ENCODE results near the gene RNF207. TPM values are rescaled to one million over a fixed set of nuclear protein-coding genes. Genes with fewer than 3 reads are reported as not detected.
A peak's percentile ranks its signal among the peaks of the same experiment; 100 is the strongest.

Gene RNF207
- total and polyA plus RNA-seq, 9 donors = 2.0 to 24.4 (median 7.7) TPM

- no peak for TF ChIP-seq EP300 (IDR thresholded peaks at IDR 0.05)
- no peak for TF ChIP-seq POLR2A (IDR thresholded peaks at IDR 0.05)
- TF ChIP-seq, protein P1, sequence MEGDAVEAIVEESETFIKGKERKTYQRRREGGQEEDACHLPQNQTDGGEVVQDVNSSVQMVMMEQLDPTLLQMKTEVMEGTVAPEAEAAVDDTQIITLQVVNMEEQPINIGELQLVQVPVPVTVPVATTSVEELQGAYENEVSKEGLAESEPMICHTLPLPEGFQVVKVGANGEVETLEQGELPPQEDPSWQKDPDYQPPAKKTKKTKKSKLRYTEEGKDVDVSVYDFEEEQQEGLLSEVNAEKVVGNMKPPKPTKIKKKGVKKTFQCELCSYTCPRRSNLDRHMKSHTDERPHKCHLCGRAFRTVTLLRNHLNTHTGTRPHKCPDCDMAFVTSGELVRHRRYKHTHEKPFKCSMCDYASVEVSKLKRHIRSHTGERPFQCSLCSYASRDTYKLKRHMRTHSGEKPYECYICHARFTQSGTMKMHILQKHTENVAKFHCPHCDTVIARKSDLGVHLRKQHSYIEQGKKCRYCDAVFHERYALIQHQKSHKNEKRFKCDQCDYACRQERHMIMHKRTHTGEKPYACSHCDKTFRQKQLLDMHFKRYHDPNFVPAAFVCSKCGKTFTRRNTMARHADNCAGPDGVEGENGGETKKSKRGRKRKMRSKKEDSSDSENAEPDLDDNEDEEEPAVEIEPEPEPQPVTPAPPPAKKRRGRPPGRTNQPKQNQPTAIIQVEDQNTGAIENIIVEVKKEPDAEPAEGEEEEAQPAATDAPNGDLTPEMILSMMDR (IDR thresholded peaks at IDR 0.05) = no peak
- H3K27ac ChIP-seq = no peak overlapping the region
- H3K36me3 ChIP-seq = no peaks in the 10 kb centered on the region
- WGBS, 3 donors = 50 to 62% (median 51%) methylated on average over 20 of the region's 20 CpGs
- no peak for DNase-seq
- H3K9me3 ChIP-seq = no peaks in the 10 kb centered on the region
- intact Hi-C loops (cut with DNase I) = no loop called here
- H3K4me3 ChIP-seq = peak overlapping the region; percentile 60
- no peaks in the 10 kb centered on the region for H3K27me3 ChIP-seq
- no peaks in the 10 kb centered on the region for H3K4me1 ChIP-seq (ENCODE audit: insufficient read depth)
These were observed 28.8 kb downstream of the RNF207 start for GRCh38 chr1:6234502-6235295.

GRCh38 chr1:6235296-6235677, 29.4 kb downstream of the RNF207 start:
- no peaks in the 10 kb centered on the region for H3K27me3 ChIP-seq
- H3K36me3 ChIP-seq = no peaks in the 10 kb centered on the region
- TF ChIP-seq, protein P1 (IDR thresholded peaks at IDR 0.05) = no peak
- TF ChIP-seq EP300 (IDR thresholded peaks at IDR 0.05) = no peak
- TF ChIP-seq POLR2A (IDR thresholded peaks at IDR 0.05) = no peak
- DNase-seq = peak in 1 of 5 donors; percentile 51
- H3K9me3 ChIP-seq = no peaks in the 10 kb centered on the region
- no peaks in the 10 kb centered on the region for H3K4me1 ChIP-seq (ENCODE audit: insufficient read depth)
- intact Hi-C loops (cut with DNase I) = no loop called here
- WGBS, 3 donors = 0% methylated on average over 21 to 30 of the region's 30 CpGs
- no peak overlapping the region for H3K27ac ChIP-seq
- peak overlapping the region; percentile 60 for H3K4me3 ChIP-seq

DNA sequence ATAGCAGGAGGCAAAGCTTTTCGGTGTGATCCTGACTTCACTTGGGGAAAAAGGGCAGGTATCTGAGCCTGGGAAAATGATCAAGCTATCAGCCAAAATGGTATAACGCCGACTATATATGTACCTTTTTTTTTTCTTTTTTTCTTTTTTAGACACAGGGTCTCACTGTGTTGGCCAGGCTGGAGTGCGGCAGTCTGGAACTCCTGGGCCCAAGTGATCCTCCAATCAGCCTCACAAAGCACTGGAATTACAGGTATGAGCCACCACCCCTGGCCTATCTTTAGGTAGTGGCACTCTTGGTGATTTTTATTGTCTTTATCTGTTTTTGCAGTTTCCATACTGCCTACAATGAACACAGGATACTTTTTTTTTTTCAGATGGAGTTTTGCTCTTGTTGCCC, 31.2 kb downstream of the RNF207 start:
- Histone ChIP-seq H3K4me1 (ENCODE audit: insufficient read depth) (peaks cover 4% of the 10 kb centered on the region), H3K4me3 (no peak overlapping the region), H3K27me3 (no peaks in the 10 kb centered on the region), H3K27ac (no peak overlapping the region), H3K36me3 (no peaks in the 10 kb centered on the region), H3K9me3 (no peaks in the 10 kb centered on the region)
- TF ChIP-seq, protein P1 (IDR thresholded peaks at IDR 0.05) = no peak
- intact Hi-C loops (cut with DNase I) = no loop called here
- no peak for DNase-seq
- 90 to 92% (median 92%) methylated on average over 4 of the region's 4 CpGs for WGBS, 3 donors

- H3K27ac ChIP-seq = no peak overlapping the region
- H3K4me3 ChIP-seq = no peak overlapping the region
- H3K36me3 ChIP-seq = no peaks in the 10 kb centered on the region
- no peak for DNase-seq
- peaks cover 9% of the 10 kb centered on the region for H3K27me3 ChIP-seq
- WGBS, 3 donors = 46 to 51% (median 50%) methylated on average over 7 of the region's 7 CpGs
- H3K4me1 ChIP-seq (ENCODE audit: insufficient read depth) = peaks cover 4% of the 10 kb centered on the region
- H3K9me3 ChIP-seq = no peaks in the 10 kb centered on the region
- TF ChIP-seq EP300 (IDR thresholded peaks at IDR 0.05) (no peak), POLR2A (IDR thresholded peaks at IDR 0.05) (no peak)
- TF ChIP-seq, protein P1 (IDR thresholded peaks at IDR 0.05) = no peak
- intact Hi-C loops (cut with DNase I) = no loop called here
These were observed 33.4 kb downstream of the RNF207 start for GRCh38 chr1:6239213-6239752.
